Upper lobe of left lung (tissue), 4 donors: ENCODE results near the gene UST.

Experiments
- POLR2A ChIP-seq, 4 donors: fragments of 450-650 bp; IDR thresholded peaks; one replicate each; pipeline ENCODE4 v1.5.1; 2016 to 2017; ENCODE audit warnings: antibody characterized with exemption in 4 of 4, mild to moderate bottlenecking in 2 of 4
- POLR2AphosphoS5 ChIP-seq, 2 donors: sonication (generic); formaldehyde crosslinking; IDR thresholded peaks; one replicate each; pipeline ENCODE4 v1.5.1; 2017; ENCODE audit warnings: antibody characterized with exemption in 2 of 2
- TF ChIP-seq, protein P1 (sequence below), 6 experiments: fragments of 450-650 bp in 4 of 6; fragments of 200-600 bp in 2 of 6; sonication (generic) in 2 of 6; IDR thresholded peaks; one replicate each; pipeline ENCODE4 v1.5.1; 2016 to 2019; ENCODE audit warnings: antibody characterized with exemption in 6 of 6

GRCh38 chr6:148984531-148985056, 237.8 kb downstream of the UST start:
- TF ChIP-seq, protein P1, sequence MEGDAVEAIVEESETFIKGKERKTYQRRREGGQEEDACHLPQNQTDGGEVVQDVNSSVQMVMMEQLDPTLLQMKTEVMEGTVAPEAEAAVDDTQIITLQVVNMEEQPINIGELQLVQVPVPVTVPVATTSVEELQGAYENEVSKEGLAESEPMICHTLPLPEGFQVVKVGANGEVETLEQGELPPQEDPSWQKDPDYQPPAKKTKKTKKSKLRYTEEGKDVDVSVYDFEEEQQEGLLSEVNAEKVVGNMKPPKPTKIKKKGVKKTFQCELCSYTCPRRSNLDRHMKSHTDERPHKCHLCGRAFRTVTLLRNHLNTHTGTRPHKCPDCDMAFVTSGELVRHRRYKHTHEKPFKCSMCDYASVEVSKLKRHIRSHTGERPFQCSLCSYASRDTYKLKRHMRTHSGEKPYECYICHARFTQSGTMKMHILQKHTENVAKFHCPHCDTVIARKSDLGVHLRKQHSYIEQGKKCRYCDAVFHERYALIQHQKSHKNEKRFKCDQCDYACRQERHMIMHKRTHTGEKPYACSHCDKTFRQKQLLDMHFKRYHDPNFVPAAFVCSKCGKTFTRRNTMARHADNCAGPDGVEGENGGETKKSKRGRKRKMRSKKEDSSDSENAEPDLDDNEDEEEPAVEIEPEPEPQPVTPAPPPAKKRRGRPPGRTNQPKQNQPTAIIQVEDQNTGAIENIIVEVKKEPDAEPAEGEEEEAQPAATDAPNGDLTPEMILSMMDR (IDR thresholded peaks at IDR 0.05): no peak
- no peak for TF ChIP-seq POLR2AphosphoS5 (IDR thresholded peaks at IDR 0.05)
- TF ChIP-seq POLR2A (IDR thresholded peaks at IDR 0.05): no peak
